Stimulated activated CD4-positive, alpha-beta T cell treated with anti-CD3 and anti-CD28 coated beads, Interleukin-4, amount 100 ng/mL, for 4 hours (primary cell): ENCODE measurements around the gene LEUTX.
A peak's percentile ranks its signal among the peaks of the same experiment; 100 is the strongest.
"Not testable (repeated sequence)": the region's sequence is repeated elsewhere in the genome, so short reads cannot be mapped to it uniquely, and the experiment has no call there.

Experiments
- DNase-seq, 2 experiments: peaks; one replicate each; pipeline ENCODE4 v3.0.0-alpha.2; 2020

LEUTX gene

GRCh38 chr19:39788244-39788643 lies 9.6 kb downstream of the LEUTX start:
- DNase-seq, result no peak

- DNase-seq, result peak; percentile 58 to 67
Observed at GRCh38 chr19:39792999-39793546, 14.4 kb downstream of the LEUTX start.

- DNase-seq, result no peak
Observed at GRCh38 chr19:39795001-39795400, 16.3 kb downstream of the LEUTX start.

- DNase-seq, result no peak
Observed at GRCh38 chr19:39796000-39796498, 17.4 kb downstream of the LEUTX start.

DNA sequence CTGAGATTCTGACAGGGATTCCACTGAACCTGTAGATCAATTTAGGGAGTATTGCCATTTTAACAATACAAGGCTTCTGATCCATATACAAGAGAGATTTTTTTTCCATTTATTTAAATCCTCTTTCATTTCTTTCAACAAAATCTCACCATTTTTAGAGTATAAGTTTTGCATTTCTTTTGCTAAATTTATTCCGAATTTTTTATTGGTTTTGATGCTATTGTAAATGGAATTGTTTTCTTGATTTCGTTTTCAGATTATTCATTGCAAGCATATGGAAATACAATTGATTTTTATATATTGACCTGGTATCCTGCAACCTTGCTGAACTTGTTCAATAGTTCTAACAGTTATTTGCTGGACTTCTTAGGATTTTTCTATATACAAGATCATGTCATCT lies 18.4 kb downstream of the LEUTX start:
- no peak for DNase-seq

- DNase-seq, result no peak
Observed at GRCh38 chr19:39802958-39803357, 24.3 kb downstream of the LEUTX start.

GRCh38 chr19:39805104-39805503 lies 26.4 kb downstream of the LEUTX start:
- DNase-seq, result no peak

DNA sequence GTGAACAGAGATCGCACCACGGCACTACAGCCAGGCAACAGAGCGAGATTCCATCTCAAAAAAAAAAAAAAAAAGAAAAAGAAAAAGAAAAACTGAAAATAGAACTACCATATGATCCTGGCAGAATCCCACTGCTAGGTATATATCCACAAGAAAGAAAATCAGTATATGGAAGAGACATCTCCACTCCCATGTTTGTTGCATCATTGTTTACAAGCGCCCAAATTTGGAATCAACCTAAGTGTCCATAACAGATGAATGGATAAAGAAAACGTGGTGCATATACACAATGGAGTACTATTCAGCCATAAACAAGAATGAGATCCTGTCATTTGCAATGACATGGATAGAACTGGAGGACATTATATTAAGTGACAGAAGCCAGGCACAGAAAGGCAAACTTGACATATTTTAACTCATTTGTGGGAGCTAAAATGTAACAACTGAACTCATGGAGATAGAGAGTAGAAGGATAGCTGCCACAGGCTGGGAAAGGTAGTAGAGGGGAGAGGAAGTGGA lies 29.3 kb downstream of the LEUTX start:
- DNase-seq, result no peak

GRCh38 chr19:39808688-39809087 lies 30.0 kb downstream of the LEUTX start:
- DNase-seq, result not testable (repeated sequence)

GRCh38 chr19:39809368-39809767 lies 30.7 kb downstream of the LEUTX start:
- no peak for DNase-seq

- no peak for DNase-seq
Observed at GRCh38 chr19:39810424-39810823, 31.8 kb downstream of the LEUTX start.

- DNase-seq, result no peak
Observed at GRCh38 chr19:39811064-39811463, 32.4 kb downstream of the LEUTX start.

DNA sequence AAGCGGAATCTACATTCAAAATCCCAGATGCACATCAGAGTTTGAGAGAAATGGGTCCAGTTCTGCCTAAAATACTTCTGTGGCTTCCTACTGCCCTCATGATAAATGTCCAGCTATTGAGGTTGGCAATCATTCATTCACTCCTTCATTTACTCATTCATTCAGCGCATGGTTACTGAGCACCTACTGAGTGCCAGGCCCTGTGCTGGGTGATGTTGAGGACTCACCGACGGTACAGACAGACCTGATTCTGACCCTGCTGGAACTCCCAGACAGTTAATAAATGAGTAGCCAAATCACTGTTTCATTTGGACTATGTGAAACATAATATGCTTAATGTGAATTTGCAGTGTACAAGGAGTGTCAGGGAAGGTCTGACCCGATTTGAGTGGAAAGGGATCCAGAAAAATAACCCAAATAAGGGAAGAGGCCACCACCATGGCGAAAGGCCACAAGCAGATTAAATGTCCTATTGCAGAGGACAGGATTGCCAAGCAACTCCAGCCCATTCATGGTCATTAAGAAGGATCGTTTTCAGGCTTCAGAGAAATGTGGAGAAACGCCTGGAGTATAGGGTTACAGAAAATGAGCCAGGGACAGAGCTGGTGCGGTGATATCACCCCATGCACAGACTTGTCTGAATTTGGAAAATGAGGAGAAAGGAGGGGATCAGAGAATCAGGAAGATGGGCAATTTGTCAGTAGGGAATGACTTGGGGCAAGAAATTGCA lies 34.8 kb downstream of the LEUTX start:
- no peak for DNase-seq

GRCh38 chr19:39814111-39814510 lies 35.5 kb downstream of the LEUTX start:
- not testable (repeated sequence) for DNase-seq

- DNase-seq, result no peak
Observed at GRCh38 chr19:39814595-39814994, 35.9 kb downstream of the LEUTX start.

DNA sequence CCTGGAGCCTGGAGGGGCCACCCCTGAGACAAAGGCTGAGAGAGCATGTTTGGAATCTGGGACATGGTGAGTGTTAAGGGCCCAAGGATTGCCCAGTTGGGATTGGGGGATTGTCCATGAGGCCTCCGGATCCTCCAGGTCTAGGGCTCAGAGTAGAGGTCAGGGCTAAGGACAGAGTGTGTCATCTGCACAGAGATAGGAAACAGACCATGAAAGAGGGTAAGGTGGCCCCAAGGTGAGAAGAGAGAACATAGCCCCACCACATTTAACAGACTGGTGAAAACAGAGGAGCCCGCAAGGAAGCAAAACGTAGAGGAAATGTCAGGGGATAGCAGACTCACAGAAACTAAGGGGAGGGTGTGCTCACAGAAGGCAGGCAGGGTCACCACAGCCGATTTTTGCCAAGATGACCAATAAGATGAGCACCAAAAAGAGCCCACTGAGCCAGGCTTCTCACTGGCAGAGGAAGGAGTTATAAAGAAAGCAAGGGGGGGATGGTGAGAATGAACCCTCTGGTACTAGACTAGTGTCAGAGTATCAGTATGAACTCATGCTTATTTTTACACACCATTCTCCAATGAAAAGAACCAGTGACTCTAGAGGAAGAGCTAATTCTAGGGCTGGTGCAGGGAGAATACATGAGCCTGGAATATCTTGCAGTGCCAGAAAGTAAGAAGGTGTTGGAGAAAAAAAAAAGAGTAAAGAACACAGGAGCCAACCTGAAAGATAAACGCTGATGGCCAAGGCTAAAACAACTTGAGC lies 37.8 kb downstream of the LEUTX start:
- DNase-seq, result no peak

- no peak for DNase-seq
Observed at GRCh38 chr19:39817888-39818561, 39.4 kb downstream of the LEUTX start.

DNA sequence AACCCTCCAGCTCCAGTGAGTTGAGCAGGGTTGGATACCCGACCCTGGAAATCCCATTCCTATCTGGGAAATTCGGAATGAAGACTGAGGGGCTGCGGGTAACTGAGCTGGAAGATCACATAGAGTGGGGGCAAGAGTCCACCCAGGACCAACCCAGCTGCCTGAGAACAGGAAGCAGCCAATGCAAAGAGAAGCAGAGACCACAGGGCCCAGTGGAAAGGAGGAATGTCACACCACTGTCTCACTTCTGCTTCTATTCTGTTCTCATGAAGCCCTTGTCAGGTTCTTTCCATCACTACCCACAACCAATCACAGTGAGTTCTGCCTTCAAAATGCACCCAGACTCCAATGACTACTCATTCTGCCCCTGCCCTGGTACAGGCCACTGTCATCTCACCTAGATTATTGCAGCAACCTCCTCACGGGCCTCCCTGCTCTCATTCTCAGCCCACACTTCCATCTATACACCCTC lies 40.0 kb downstream of the LEUTX start:
- DNase-seq, result no peak

DNA sequence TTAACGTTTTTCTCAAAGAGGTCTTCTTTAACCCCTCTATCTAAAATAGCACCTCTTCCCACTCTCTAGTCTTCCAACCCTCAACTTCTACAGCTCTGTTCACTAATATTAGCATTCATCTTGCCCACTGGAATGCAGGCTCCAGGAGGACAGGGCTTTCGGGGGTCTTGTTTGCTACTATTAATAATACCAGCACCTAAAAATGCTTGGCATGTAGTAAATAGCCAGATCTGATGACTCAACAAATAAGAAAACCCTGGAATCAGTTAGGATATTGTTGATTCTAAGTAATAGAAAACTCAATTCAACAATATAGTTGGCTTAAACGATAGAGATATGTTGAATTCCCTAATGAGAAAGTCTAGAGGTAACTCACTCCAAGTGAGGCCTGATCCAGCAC lies 41.1 kb downstream of the LEUTX start:
- no peak for DNase-seq

DNA sequence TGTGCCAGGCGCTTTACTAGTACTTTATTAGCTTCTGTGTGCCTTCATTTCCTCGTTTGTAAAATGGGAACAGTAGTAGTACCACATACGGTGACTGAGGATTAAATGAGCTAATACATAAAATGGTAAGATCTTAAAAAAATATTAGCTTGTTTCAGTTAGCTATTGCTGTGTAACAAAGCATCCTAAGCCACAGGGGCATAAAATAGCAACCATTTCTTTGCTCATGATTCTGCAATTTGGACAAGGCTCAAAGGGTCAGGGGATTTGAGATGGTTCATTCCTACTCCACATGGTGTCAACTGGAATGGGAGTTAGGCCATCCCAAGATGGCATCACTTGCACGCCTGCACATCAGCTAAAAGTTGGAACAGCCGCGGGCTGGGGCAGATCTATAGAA lies 42.0 kb downstream of the LEUTX start:
- DNase-seq, result no peak

- DNase-seq, result no peak
Observed at GRCh38 chr19:39823686-39824085, 45.0 kb downstream of the LEUTX start.

DNA sequence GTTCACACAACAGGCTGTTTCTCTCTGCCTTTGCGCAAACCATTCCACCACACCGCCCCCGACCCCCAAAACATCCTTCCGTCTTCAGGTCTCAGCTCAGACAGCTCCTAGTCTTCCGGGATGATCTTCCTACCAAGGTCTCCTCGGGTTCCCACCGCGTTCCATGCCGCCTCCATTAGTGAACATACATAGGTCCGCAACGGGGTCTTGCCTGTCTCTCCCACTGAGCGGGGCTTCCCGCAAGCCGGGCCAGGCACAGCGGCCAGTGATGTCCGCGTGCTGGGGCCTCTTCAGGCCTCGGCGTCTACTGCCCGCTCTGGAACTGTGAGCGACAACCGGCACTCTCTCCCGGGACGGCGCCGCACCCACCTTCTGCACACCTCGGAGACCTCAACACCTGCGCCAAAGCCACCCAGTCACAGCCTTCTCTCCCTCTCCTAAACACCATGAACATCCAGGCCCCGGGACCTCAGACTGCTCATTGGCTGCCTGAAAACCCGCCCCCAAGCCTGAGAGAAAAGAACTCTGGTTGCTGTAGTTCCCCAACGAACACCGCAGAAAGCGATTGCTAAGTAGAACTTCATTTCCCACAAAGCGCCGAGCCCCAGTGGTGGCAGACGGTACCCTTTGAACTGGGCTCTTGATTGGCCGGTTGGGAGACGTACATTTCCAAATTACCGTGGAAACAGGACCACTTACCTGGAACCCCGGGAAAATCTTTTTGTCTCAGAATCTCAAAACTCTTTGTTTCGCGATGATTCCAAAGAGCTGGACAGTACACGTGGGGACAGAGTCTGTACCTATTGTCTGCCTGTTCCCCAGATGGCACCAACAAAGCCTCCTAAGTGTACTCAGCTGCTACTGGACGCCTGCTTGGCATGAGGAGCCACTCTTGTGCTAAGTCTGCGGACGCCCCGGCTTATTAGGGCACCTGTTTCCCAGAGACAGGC lies 45.8 kb downstream of the LEUTX start:
- peak; percentile 74 to 85 for DNase-seq
